ENCODE results near the gene VPS13A. TPM values are rescaled to one million over a fixed set of nuclear protein-coding genes. Genes with fewer than 3 reads are reported as not detected.

Gene VPS13A
- polyA plus RNA-seq, 1 donor from 2014 or later: 20.6 TPM

GRCh38 chr9:77456829-77457437 is 279.6 kb downstream of the VPS13A start:
- Histone ChIP-seq H3K9me3 (ENCODE audit: low read length) (no peaks in the 10 kb centered on the region), H3K36me3 (ENCODE audit: insufficient read depth, low read length) (no peaks in the 10 kb centered on the region), H3F3A (ENCODE audit: insufficient read depth, low read length, poor library complexity, severe bottlenecking) (no peaks in the 10 kb centered on the region), H4K20me1 (ENCODE audit: insufficient read depth) (no peaks in the 10 kb centered on the region), H3K4me3 (ENCODE audit: low read length) (no peak overlapping the region), H3K27ac (ENCODE audit: low read length) (no peak overlapping the region), H3K9ac (ENCODE audit: low read length) (no peak overlapping the region), H3K79me2 (replicated peaks; ENCODE audit: insufficient read depth, low read length) (no peaks in the 10 kb centered on the region), H3K27me3 (ENCODE audit: insufficient read depth, low read depth, low read length) (no peaks in the 10 kb centered on the region), H2AFZ (ENCODE audit: low read depth, low read length) (no peak overlapping the region), H3K4me2 (ENCODE audit: low read length) (no peak overlapping the region), H3K9me2 (ENCODE audit: insufficient read depth, low read length) (no peaks in the 10 kb centered on the region)
- TF ChIP-seq SMC3 (conservative IDR thresholded peaks at IDR 0.05; ENCODE audit: poor library complexity) (peak; percentile 60), CTCF (IDR thresholded peaks at IDR 0.05; ENCODE audit: poor library complexity, severe bottlenecking) (peak; percentile 69), TAF1 (IDR thresholded peaks at IDR 0.05; ENCODE audit: low read depth) (no peak), RAD21 (conservative IDR thresholded peaks at IDR 0.05) (peak; percentile 53)

- H3K9ac ChIP-seq (ENCODE audit: low read length): no peak overlapping the region
Observed at GRCh38 chr9:77457916-77458592, 280.7 kb downstream of the VPS13A start.

More at GRCh38 chr9:77457916-77458592, 280.7 kb downstream of the VPS13A start:
- H4K20me1 ChIP-seq (ENCODE audit: insufficient read depth): no peaks in the 10 kb centered on the region
- no peak overlapping the region for H3K4me3 ChIP-seq (ENCODE audit: low read length)
- no peaks in the 10 kb centered on the region for H3K36me3 ChIP-seq (ENCODE audit: insufficient read depth, low read length)
- no peaks in the 10 kb centered on the region for H3K9me3 ChIP-seq (ENCODE audit: low read length)
- H2AFZ ChIP-seq (ENCODE audit: low read depth, low read length): no peak overlapping the region
- TF ChIP-seq CTCF (IDR thresholded peaks at IDR 0.05; ENCODE audit: poor library complexity, severe bottlenecking) (peak; percentile 67), REST (IDR thresholded peaks at IDR 0.05; ENCODE audit: borderline replicate concordance) (no peak), SMC3 (conservative IDR thresholded peaks at IDR 0.05; ENCODE audit: poor library complexity) (peak; percentile 60), EP300 (conservative IDR thresholded peaks at IDR 0.05; ENCODE audit: poor library complexity, severe bottlenecking) (no peak), EZH2 (IDR thresholded peaks at IDR 0.05; ENCODE audit: borderline replicate concordance, insufficient read depth, low read length, poor library complexity, severe bottlenecking) (no peak), TAF1 (IDR thresholded peaks at IDR 0.05; ENCODE audit: low read depth) (no peak), POLR2AphosphoS5 (IDR thresholded peaks at IDR 0.05) (no peak), MXI1 (conservative IDR thresholded peaks at IDR 0.05; ENCODE audit: poor library complexity, severe bottlenecking) (no peak), RAD21 (conservative IDR thresholded peaks at IDR 0.05) (peak; percentile 56)
- no peak overlapping the region for H3K4me2 ChIP-seq (ENCODE audit: low read length)
- H3K79me2 ChIP-seq (replicated peaks; ENCODE audit: insufficient read depth, low read length): no peaks in the 10 kb centered on the region
- no peaks in the 10 kb centered on the region for H3K9me2 ChIP-seq (ENCODE audit: insufficient read depth, low read length)
- H3K27ac ChIP-seq (ENCODE audit: low read length): no peak overlapping the region
- H3F3A ChIP-seq (ENCODE audit: insufficient read depth, low read length, poor library complexity, severe bottlenecking): no peaks in the 10 kb centered on the region
- H3K27me3 ChIP-seq (ENCODE audit: insufficient read depth, low read depth, low read length): no peaks in the 10 kb centered on the region

Data from neural cell (in vitro differentiated cells).